CD14-positive monocyte (primary cell): Measurements from ENCODE around the gene CELF4. TPM values are rescaled to one million over a fixed set of nuclear protein-coding genes. Genes with fewer than 3 reads are reported as not detected.
A peak's percentile ranks its signal among the peaks of the same experiment; 100 is the strongest.

Experiments
- DNase-seq, 3 donors: peaks; one replicate each; pipeline ENCODE4 v3.0.0-alpha.2; 2011 to 2022
- H2AFZ ChIP-seq: 2 replicates; pipeline ENCODE4 v1.6.0; 2012; ENCODE audit warnings: mild to moderate bottlenecking, low read depth, low read length, inconsistent platforms; ENCODE audit not compliant: insufficient read depth, poor library complexity, severe bottlenecking
- H3K27ac ChIP-seq, 2 donors: 1 replicate in 1 of 2; 2 replicates in 1 of 2; pipeline ENCODE4 v1.5.1; 2012 to 2013; ENCODE audit warnings: low read length in 2 of 2, control low read depth in 1 of 2, inconsistent platforms in 1 of 2, low read depth in 1 of 2, mild to moderate bottlenecking in 1 of 2
- H3K27me3 ChIP-seq, 2 donors: one replicate each; pipeline versions ENCODE4 v1.6.0 to v1.6.1; 2011 to 2013; ENCODE audit warnings: low read length in 2 of 2; ENCODE audit not compliant: control insufficient read depth in 2 of 2, insufficient read depth in 2 of 2
- H3K36me3 ChIP-seq, 2 donors: replicated peaks in 1 of 2; 1 replicate in 1 of 2; 2 replicates in 1 of 2; pipeline versions ENCODE4 v1.5.1 to v1.6.1; 2012 to 2013; ENCODE audit warnings: low read length in 2 of 2, control low read depth in 1 of 2, inconsistent platforms in 1 of 2, mild to moderate bottlenecking in 1 of 2; ENCODE audit not compliant: insufficient read depth in 2 of 2, control insufficient read depth in 1 of 2
- H3K4me1 ChIP-seq, 2 donors: 1 replicate in 1 of 2; 2 replicates in 1 of 2; pipeline versions ENCODE4 v1.5.1 to v1.6.1; 2012 to 2013; ENCODE audit warnings: low read length in 2 of 2, control low read depth in 1 of 2, inconsistent platforms in 1 of 2, mild to moderate bottlenecking in 1 of 2, moderate library complexity in 1 of 2; ENCODE audit not compliant: insufficient read depth in 2 of 2, control insufficient read depth in 1 of 2
- H3K4me2 ChIP-seq: replicated peaks from 2 replicates; pipeline ENCODE3; 2012; ENCODE audit warnings: low read length, moderate library complexity, mild to moderate bottlenecking; ENCODE audit not compliant: poor library complexity, severe bottlenecking; ENCODE audit errors: extremely low read depth
- H3K4me3 ChIP-seq, 3 experiments: fragments of 200-600 bp in 1 of 3; sonication (generic) in 1 of 3; replicated peaks in 1 of 3; 1 replicate in 2 of 3; 2 replicates in 1 of 3; pipeline ENCODE4 v1.5.1; 2011 to 2013; ENCODE audit warnings: low read length in 3 of 3, mild to moderate bottlenecking in 3 of 3, control low read depth in 2 of 3, low read depth in 2 of 3, inconsistent platforms in 1 of 3, moderate library complexity in 1 of 3
- H3K79me2 ChIP-seq: 2 replicates; pipeline ENCODE4 v1.6.0; 2012; ENCODE audit warnings: mild to moderate bottlenecking, control low read depth, inconsistent platforms, low read length, moderate library complexity; ENCODE audit not compliant: insufficient read depth
- H3K9ac ChIP-seq: 2 replicates; pipeline ENCODE4 v1.6.0; 2017; ENCODE audit warnings: low read length, mild to moderate bottlenecking; ENCODE audit not compliant: insufficient read depth, poor library complexity, severe bottlenecking
- H3K9me3 ChIP-seq, 2 donors: replicated peaks in 1 of 2; 1 replicate in 1 of 2; 2 replicates in 1 of 2; pipeline versions ENCODE4 v1.5.1 to v1.6.1; 2012 to 2013; ENCODE audit warnings: low read length in 2 of 2, control low read depth in 1 of 2; ENCODE audit not compliant: control insufficient read depth in 1 of 2, insufficient read depth in 1 of 2
- H4K20me1 ChIP-seq: 2 replicates; pipeline ENCODE4 v1.6.0; 2012; ENCODE audit warnings: mild to moderate bottlenecking, low read length, control low read depth, moderate library complexity; ENCODE audit not compliant: insufficient read depth
- H3K27ac Mint-ChIP-seq, 7 donors: one replicate each; pipeline ENCODE4 v1.8.0; 2020; ENCODE audit warnings: mild to moderate bottlenecking in 7 of 7, mixed read lengths in 7 of 7, moderate library complexity in 6 of 7, inconsistent platforms in 2 of 7
- H3K27me3 Mint-ChIP-seq, 3 donors: one replicate each; pipeline ENCODE4 v1.8.0; 2021 to 2022; ENCODE audit warnings: low read depth in 3 of 3, mild to moderate bottlenecking in 3 of 3, mixed read lengths in 3 of 3, moderate library complexity in 3 of 3, inconsistent platforms in 1 of 3
- H3K36me3 Mint-ChIP-seq, 2 donors: one replicate each; pipeline ENCODE4 v1.8.0; 2020; ENCODE audit warnings: mixed read lengths in 2 of 2, inconsistent platforms in 1 of 2, mild to moderate bottlenecking in 1 of 2
- H3K4me1 Mint-ChIP-seq: one replicate; pipeline ENCODE4 v1.8.0; 2020; ENCODE audit warnings: mild to moderate bottlenecking, mixed read lengths
- H3K4me3 Mint-ChIP-seq, 2 donors: one replicate each; pipeline ENCODE4 v1.8.0; 2020; ENCODE audit warnings: mild to moderate bottlenecking in 2 of 2, mixed read lengths in 2 of 2, moderate library complexity in 1 of 2
- H3K9me3 Mint-ChIP-seq, 7 donors: one replicate each; pipeline ENCODE4 v1.8.0; 2020 to 2022; ENCODE audit warnings: mixed read lengths in 7 of 7, mild to moderate bottlenecking in 6 of 7, moderate library complexity in 6 of 7, inconsistent platforms in 2 of 7
- CTCF ChIP-seq: fragments of 200-600 bp; IDR thresholded peaks from one replicate; pipeline ENCODE4 v1.8.0; 2022; ENCODE audit warnings: antibody characterized with exemption, mild to moderate bottlenecking
- WGBS: methylation state at CpG from one replicate; pipeline ENCODE4 v1.1.5; 2013; ENCODE audit warnings: missing lambda C conversion rate; ENCODE audit not compliant: insufficient coverage; 5-methylcytosine and 5-hydroxymethylcytosine counted together
- intact Hi-C, 2 donors: fragments of 100-400 bp; cut with micrococcal nuclease; formaldehyde crosslinking; loops; one replicate each; pipeline versions ENCODE4 v1.15.0 to v1.15.1; 2023
- polyA plus RNA-seq, 3 donors: library from polyadenylated mRNA; depleted of rRNA in 1 of 3; unstranded in 2 of 3; stranded (reverse) in 1 of 3; fragments of 300-500 nt in 2 of 3; fragments of >200 nt in 1 of 3; fragmentation: Illumina TruSeq in 2 of 3; gene quantifications; 1 replicate in 2 of 3; 2 replicates in 1 of 3; pipeline ENCODE4 v1.2.3, GENCODE V29; 2012 to 2021

CELF4 gene
- polyA plus RNA-seq, 3 donors: not detected

- Histone ChIP-seq H3K79me2 (no peaks in the 10 kb centered on the region), H2AFZ (no peak overlapping the region), H4K20me1 (no peaks in the 10 kb centered on the region), H3K4me1 (no peaks in the 10 kb centered on the region), H3K4me2 (no peak overlapping the region), H3K36me3 (no peaks in the 10 kb centered on the region), H3K4me3 (no peak overlapping the region), H3K9me3 (no peaks in the 10 kb centered on the region), H3K27ac (no peak overlapping the region), H3K9ac (no peak overlapping the region), H3K27me3 (no peaks in the 10 kb centered on the region)
- peak; percentile 70 for TF ChIP-seq CTCF
- Mint-ChIP-seq H3K4me3 (no peak overlapping the region), H3K27me3 (peaks cover 3 to 5% (median 4%) of the 10 kb centered on the region in 3 donors), H3K27ac (no peak overlapping the region), H3K4me1 (no peaks in the 10 kb centered on the region), H3K9me3 (peaks cover 0 to 3% (median 0%) of the 10 kb centered on the region in 7 donors), H3K36me3 (no peaks in the 10 kb centered on the region)
- intact Hi-C loops: no loop called here
- 14% methylated on average over 9 of the region's 15 CpGs for whole genome bisulfite sequencing
- DNase-seq: no peak
Observed at GRCh38 chr18:37322492-37323035, 243.0 kb downstream of the CELF4 start.

- Histone ChIP-seq H3K4me2 (no peak overlapping the region), H3K27me3 (no peaks in the 10 kb centered on the region), H3K4me1 (no peaks in the 10 kb centered on the region), H3K27ac (no peak overlapping the region), H3K4me3 (no peak overlapping the region), H3K79me2 (no peaks in the 10 kb centered on the region), H3K9me3 (no peaks in the 10 kb centered on the region), H4K20me1 (no peaks in the 10 kb centered on the region), H3K36me3 (no peaks in the 10 kb centered on the region), H2AFZ (no peak overlapping the region), H3K9ac (no peak overlapping the region)
- no peak overlapping the region for H3K27ac Mint-ChIP-seq
- no peak overlapping the region for H3K4me3 Mint-ChIP-seq
- WGBS: 85% methylated on average over 21 of the region's 29 CpGs
- peaks cover 0 to 3% (median 0%) of the 10 kb centered on the region in 7 donors for H3K9me3 Mint-ChIP-seq
- H3K4me1 Mint-ChIP-seq: no peaks in the 10 kb centered on the region
- peaks cover 2 to 6% (median 5%) of the 10 kb centered on the region in 3 donors for H3K27me3 Mint-ChIP-seq
- intact Hi-C loops: no loop called here
- no peak for DNase-seq
- H3K36me3 Mint-ChIP-seq: no peaks in the 10 kb centered on the region
- no peak for TF ChIP-seq CTCF
Observed at GRCh38 chr18:37321582-37322491, 243.8 kb downstream of the CELF4 start.
